HG03066 (cell line): ENCODE results near the gene RPS8.
"Not testable (repeated sequence)": the region's sequence is repeated elsewhere in the genome, so short reads cannot be mapped to it uniquely, and the experiment has no call there.

Source experiments
- ATAC-seq: cut with Tn5 transposase; IDR thresholded peaks from one replicate; pipeline ENCODE4 v1.9.1; 2021; ENCODE audit warnings: low read depth; ENCODE audit not compliant: unreplicated experiment

Gene RPS8

GRCh38 chr1:44778705-44779576 is 3.6 kb downstream of the RPS8 start:
- ATAC-seq, result no peak

GRCh38 chr1:44780583-44781121 is 5.3 kb downstream of the RPS8 start:
- ATAC-seq, result no peak

- no peak for ATAC-seq
Observed at GRCh38 chr1:44783697-44784093, 8.4 kb downstream of the RPS8 start.

- no peak for ATAC-seq
Observed at GRCh38 chr1:44784094-44785028, 9.0 kb downstream of the RPS8 start.

- ATAC-seq, result no peak
Observed at GRCh38 chr1:44785029-44785380, 9.7 kb downstream of the RPS8 start.

- no peak for ATAC-seq
Observed at GRCh38 chr1:44785501-44786137, 10.3 kb downstream of the RPS8 start.

- ATAC-seq, result peak; percentile 52
Observed at GRCh38 chr1:44786138-44786840, 10.9 kb downstream of the RPS8 start.

- no peak for ATAC-seq
Observed at GRCh38 chr1:44786841-44787426, 11.6 kb downstream of the RPS8 start.

- no peak for ATAC-seq
Observed at GRCh38 chr1:44787506-44787905, 12.2 kb downstream of the RPS8 start.

GRCh38 chr1:44788120-44788860 is 12.9 kb downstream of the RPS8 start, which contains the start of gene BEST4:
Gene BEST4 (minus strand): TSS chr1:44788170. CDS start chr1:44787705, 465 bp downstream.
- ATAC-seq, result no peak

- ATAC-seq, result no peak
Observed at GRCh38 chr1:44790968-44791801, 15.8 kb downstream of the RPS8 start.

- ATAC-seq, result no peak
Observed at GRCh38 chr1:44792736-44793502, 17.6 kb downstream of the RPS8 start.

- ATAC-seq, result not testable (repeated sequence)
Observed at GRCh38 chr1:44797886-44798285, 22.5 kb downstream of the RPS8 start.

GRCh38 chr1:44798481-44799365 is 23.4 kb downstream of the RPS8 start:
- ATAC-seq, result no peak

- ATAC-seq, result peak; percentile 89
Observed at GRCh38 chr1:44799770-44800584, 24.6 kb downstream of the RPS8 start, which contains the start of gene PLK3. Gene PLK3 (plus strand): TSS chr1:44800377. CDS start chr1:44800464, 87 bp downstream.
